Activated naive CD8-positive, alpha-beta T cell treated with anti-CD3 and anti-CD28 coated beads, Interleukin-2, amount 50 U/mL, for 24 hours (primary cell): ENCODE data around the gene KRT9.

Experiments
- ATAC-seq: fragments of 150-1000 bp; cut with Tn5 transposase; one replicate; pipeline ENCODE4 v1.10.0; 2021
- DNase-seq: peaks from one replicate; pipeline ENCODE4 v3.0.0; 2021
- H3K27ac Mint-ChIP-seq: one replicate; pipeline ENCODE4 v1.8.0; 2021; ENCODE audit warnings: mild to moderate bottlenecking, mixed read lengths
- H3K27me3 Mint-ChIP-seq: one replicate; pipeline ENCODE4 v1.8.0; 2021; ENCODE audit warnings: mixed read lengths
- H3K36me3 Mint-ChIP-seq: one replicate; pipeline ENCODE4 v1.8.0; 2021; ENCODE audit warnings: low read depth, mixed read lengths
- H3K4me1 Mint-ChIP-seq: one replicate; pipeline ENCODE4 v1.8.0; 2021; ENCODE audit warnings: mixed read lengths
- H3K4me3 Mint-ChIP-seq: one replicate; pipeline ENCODE4 v1.8.0; 2021; ENCODE audit warnings: mild to moderate bottlenecking, moderate library complexity, mixed read lengths
- H3K9me3 Mint-ChIP-seq: one replicate; pipeline ENCODE4 v1.8.0; 2021; ENCODE audit warnings: mixed read lengths

KRT9 gene

GRCh38 chr17:41537990-41538389 is 33.9 kb downstream of the KRT9 start:
- no peaks in the 10 kb centered on the region for H3K4me1 Mint-ChIP-seq
- no peak overlapping the region for H3K27ac Mint-ChIP-seq
- ATAC-seq (no peak), DNase-seq (no peak)
- H3K27me3 Mint-ChIP-seq = peaks cover 10% of the 10 kb centered on the region
- H3K9me3 Mint-ChIP-seq = no peaks in the 10 kb centered on the region
- H3K4me3 Mint-ChIP-seq = no peak overlapping the region
- no peaks in the 10 kb centered on the region for H3K36me3 Mint-ChIP-seq

- Mint-ChIP-seq H3K9me3 (no peaks in the 10 kb centered on the region), H3K27me3 (peaks cover 12% of the 10 kb centered on the region), H3K4me1 (no peaks in the 10 kb centered on the region), H3K27ac (no peak overlapping the region), H3K4me3 (no peak overlapping the region), H3K36me3 (no peaks in the 10 kb centered on the region)
- no peak for ATAC-seq
- DNase-seq = no peak
Measured at GRCh38 chr17:41537614-41537954, 34.3 kb downstream of the KRT9 start.

- Mint-ChIP-seq H3K4me1 (no peaks in the 10 kb centered on the region), H3K27me3 (peaks cover 13% of the 10 kb centered on the region), H3K27ac (no peak overlapping the region), H3K9me3 (no peaks in the 10 kb centered on the region), H3K36me3 (no peaks in the 10 kb centered on the region), H3K4me3 (no peak overlapping the region)
- DNase-seq = no peak
- ATAC-seq = no peak
Measured at GRCh38 chr17:41536741-41537613, 34.9 kb downstream of the KRT9 start.

GRCh38 chr17:41535764-41536481 is 35.9 kb downstream of the KRT9 start:
- Mint-ChIP-seq H3K36me3 (no peaks in the 10 kb centered on the region), H3K4me1 (no peaks in the 10 kb centered on the region), H3K27ac (no peak overlapping the region), H3K4me3 (no peak overlapping the region), H3K9me3 (no peaks in the 10 kb centered on the region), H3K27me3 (peaks cover 17% of the 10 kb centered on the region)
- ATAC-seq (no peak), DNase-seq (no peak)

GRCh38 chr17:41534899-41535546 is 36.8 kb downstream of the KRT9 start:
- peaks cover 20% of the 10 kb centered on the region for H3K27me3 Mint-ChIP-seq
- H3K36me3 Mint-ChIP-seq = no peaks in the 10 kb centered on the region
- H3K27ac Mint-ChIP-seq = no peak overlapping the region
- H3K9me3 Mint-ChIP-seq = no peaks in the 10 kb centered on the region
- no peak overlapping the region for H3K4me3 Mint-ChIP-seq
- no peaks in the 10 kb centered on the region for H3K4me1 Mint-ChIP-seq
- no peak for DNase-seq
- no peak for ATAC-seq

GRCh38 chr17:41533613-41534012 is 38.2 kb downstream of the KRT9 start:
- DNase-seq (no peak), ATAC-seq (no peak)
- Mint-ChIP-seq H3K4me3 (no peak overlapping the region), H3K4me1 (peaks cover 4% of the 10 kb centered on the region), H3K27ac (no peak overlapping the region), H3K36me3 (no peaks in the 10 kb centered on the region), H3K9me3 (no peaks in the 10 kb centered on the region), H3K27me3 (peaks cover 33% of the 10 kb centered on the region)

GRCh38 chr17:41532947-41533570 is 38.8 kb downstream of the KRT9 start:
- DNase-seq (no peak), ATAC-seq (no peak)
- Mint-ChIP-seq H3K4me3 (no peak overlapping the region), H3K4me1 (peaks cover 6% of the 10 kb centered on the region), H3K27ac (no peak overlapping the region), H3K9me3 (no peaks in the 10 kb centered on the region), H3K36me3 (no peaks in the 10 kb centered on the region), H3K27me3 (peaks cover 38% of the 10 kb centered on the region)

- Mint-ChIP-seq H3K9me3 (no peaks in the 10 kb centered on the region), H3K4me3 (no peak overlapping the region), H3K4me1 (peaks cover 6% of the 10 kb centered on the region), H3K27me3 (peaks cover 45% of the 10 kb centered on the region), H3K36me3 (no peaks in the 10 kb centered on the region), H3K27ac (no peak overlapping the region)
- ATAC-seq (no peak), DNase-seq (no peak)
Measured at GRCh38 chr17:41531993-41532392, 39.9 kb downstream of the KRT9 start.

GRCh38 chr17:41530062-41531048 is 41.5 kb downstream of the KRT9 start:
- DNase-seq = no peak
- H3K9me3 Mint-ChIP-seq = no peaks in the 10 kb centered on the region
- H3K36me3 Mint-ChIP-seq = no peaks in the 10 kb centered on the region
- no peak overlapping the region for H3K4me3 Mint-ChIP-seq
- H3K27me3 Mint-ChIP-seq = peaks cover 52% of the 10 kb centered on the region
- H3K4me1 Mint-ChIP-seq = peaks cover 6% of the 10 kb centered on the region
- H3K27ac Mint-ChIP-seq = no peak overlapping the region
- no peak for ATAC-seq

GRCh38 chr17:41529491-41529915 is 42.4 kb downstream of the KRT9 start:
- DNase-seq (no peak), ATAC-seq (no peak)
- Mint-ChIP-seq H3K27me3 (peaks cover 52% of the 10 kb centered on the region), H3K9me3 (no peaks in the 10 kb centered on the region), H3K4me3 (no peak overlapping the region), H3K27ac (no peak overlapping the region), H3K4me1 (peaks cover 6% of the 10 kb centered on the region), H3K36me3 (no peaks in the 10 kb centered on the region)

GRCh38 chr17:41528959-41529353 is 42.9 kb downstream of the KRT9 start:
- Mint-ChIP-seq H3K4me1 (peaks cover 6% of the 10 kb centered on the region), H3K4me3 (no peak overlapping the region), H3K9me3 (no peaks in the 10 kb centered on the region), H3K36me3 (no peaks in the 10 kb centered on the region), H3K27ac (no peak overlapping the region), H3K27me3 (peaks cover 52% of the 10 kb centered on the region)
- ATAC-seq = no peak
- DNase-seq = no peak

GRCh38 chr17:41527063-41528023 is 44.5 kb downstream of the KRT9 start:
- Mint-ChIP-seq H3K4me3 (no peak overlapping the region), H3K27ac (no peak overlapping the region)

GRCh38 chr17:41524261-41524660 is 47.6 kb downstream of the KRT9 start:
- DNase-seq (no peak), ATAC-seq (no peak)
- Mint-ChIP-seq H3K27ac (no peak overlapping the region), H3K4me3 (no peak overlapping the region), H3K4me1 (peaks cover 5% of the 10 kb centered on the region), H3K9me3 (no peaks in the 10 kb centered on the region), H3K27me3 (peaks cover 31% of the 10 kb centered on the region), H3K36me3 (no peaks in the 10 kb centered on the region)

More at GRCh38 chr17:41527063-41528023, 44.5 kb downstream of the KRT9 start:
- H3K4me1 Mint-ChIP-seq = peaks cover 6% of the 10 kb centered on the region
- H3K27me3 Mint-ChIP-seq = peaks cover 46% of the 10 kb centered on the region
- DNase-seq (no peak), ATAC-seq (no peak)
- H3K9me3 Mint-ChIP-seq = no peaks in the 10 kb centered on the region
- no peaks in the 10 kb centered on the region for H3K36me3 Mint-ChIP-seq
